HG03469 (cell line): Measurements from ENCODE around the gene HABP2.

Source experiments
- ATAC-seq: cut with Tn5 transposase; IDR thresholded peaks from one replicate; pipeline ENCODE4 v1.9.1; 2021; ENCODE audit warnings: mild to moderate bottlenecking, moderate library complexity, moderate number of reproducible peaks; ENCODE audit not compliant: unreplicated experiment

Gene HABP2

DNA sequence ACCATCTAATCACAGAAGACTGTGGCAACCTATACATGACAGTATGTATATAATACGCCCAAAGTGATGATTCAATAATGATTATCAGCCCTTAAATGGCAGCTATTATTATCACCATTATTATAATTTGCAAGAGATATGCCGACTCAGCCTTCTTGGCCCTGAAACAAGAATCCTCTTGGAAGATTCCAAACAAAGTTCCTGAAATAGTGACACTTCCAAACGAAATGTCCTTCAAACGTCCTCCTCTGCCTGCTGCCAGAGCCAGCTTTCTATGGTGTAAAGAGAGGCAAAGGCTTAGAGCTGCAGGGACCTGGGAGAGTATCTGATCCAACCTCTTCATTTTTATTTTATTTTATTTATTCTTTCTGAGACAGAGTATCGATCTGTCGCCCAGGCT lies 75.0 kb downstream of the HABP2 start:
- ATAC-seq = no peak

DNA sequence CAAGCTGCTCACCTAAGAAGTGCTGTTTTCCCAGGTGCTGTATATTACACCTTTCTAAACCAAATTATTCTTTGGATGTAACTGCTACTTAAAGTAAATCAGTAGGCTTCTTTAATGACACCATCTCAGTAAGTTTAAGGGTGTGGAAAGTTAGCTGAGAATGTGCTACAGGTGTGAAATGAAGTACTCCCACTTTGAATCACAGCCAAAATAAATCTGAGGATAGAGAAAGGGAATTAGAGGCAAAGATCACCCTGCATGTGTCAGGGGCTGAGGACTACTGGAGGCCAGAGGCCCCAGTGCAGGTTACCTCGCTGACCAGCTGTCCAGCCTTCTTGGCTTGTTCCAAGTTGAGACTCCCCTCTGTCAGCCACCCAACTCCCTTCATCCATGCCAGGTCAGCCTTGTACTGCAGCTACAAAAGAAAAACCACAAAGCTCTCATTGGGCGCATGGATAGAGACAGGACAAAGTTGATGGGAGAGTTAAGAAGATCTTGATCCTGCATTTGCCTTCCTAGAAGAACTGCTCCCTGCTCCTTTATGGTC lies 75.8 kb downstream of the HABP2 start:
- no peak for ATAC-seq

GRCh38 chr10:113630929-113631533 lies 78.2 kb downstream of the HABP2 start:
- ATAC-seq = no peak

DNA sequence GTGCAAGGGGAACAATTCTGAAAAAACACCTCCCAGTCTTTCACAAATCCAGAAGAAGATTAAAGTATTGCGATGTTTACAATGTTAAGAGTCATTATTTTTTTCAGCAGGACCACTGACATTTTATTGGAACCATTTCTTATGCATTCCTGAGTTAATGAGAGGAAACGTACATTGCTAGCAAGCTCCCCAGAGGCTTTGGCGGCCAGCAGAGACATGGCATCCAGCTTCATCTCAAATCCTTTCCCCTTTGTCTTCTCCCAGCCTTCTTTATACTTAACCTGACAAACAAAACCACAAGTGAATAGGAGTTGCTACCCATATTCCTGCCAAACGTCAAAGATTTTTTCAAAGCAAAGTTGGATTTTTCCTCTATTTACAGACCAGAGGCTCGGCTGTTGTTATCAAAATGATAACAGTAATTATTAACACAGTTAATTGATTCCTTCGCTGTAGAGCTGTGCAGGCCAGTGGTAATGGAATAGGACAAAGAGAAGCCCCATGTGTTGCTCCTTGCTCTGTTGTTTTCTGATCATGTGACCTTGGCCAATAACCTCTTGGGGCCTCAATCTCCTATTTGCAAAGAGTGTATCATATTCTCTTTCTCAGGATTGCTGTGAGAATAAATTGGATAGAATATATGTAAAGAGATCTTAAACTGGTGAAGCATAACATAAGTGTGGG lies 79.0 kb downstream of the HABP2 start:
- ATAC-seq = no peak
